Activated naive CD4-positive, alpha-beta T cell (primary cell): ENCODE measurements around the gene LRIT2.

Experiments used
- DNase-seq, 4 experiments: peaks; one replicate each; lab custom pipeline; 2025; lab: John Stamatoyannopoulos, UW

LRIT2 gene

DNA sequence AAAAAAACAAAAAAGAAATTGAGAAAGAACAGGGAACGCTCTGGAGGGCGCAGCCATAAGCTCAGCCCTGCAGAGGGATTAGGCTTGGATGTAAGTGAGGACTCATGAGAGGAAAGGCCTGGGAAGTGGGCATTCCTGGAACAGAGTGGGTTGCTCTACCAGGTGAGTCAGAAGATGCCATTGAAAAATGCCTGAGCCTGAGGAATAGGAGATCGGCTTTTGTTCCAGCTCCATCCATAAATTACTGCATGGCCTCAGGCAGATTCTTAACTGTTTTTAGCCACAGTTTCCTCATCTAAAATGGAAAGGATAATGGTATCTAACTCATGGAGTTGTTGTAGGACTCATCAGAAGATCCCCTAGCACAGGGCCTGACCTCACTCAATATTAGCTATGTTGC, 18.4 kb upstream of the LRIT2 start:
- no peak for DNase-seq

- no peak for DNase-seq
These were observed 15.9 kb upstream of the LRIT2 start, which contains the start of gene LRIT1 for GRCh38 chr10:84241185-84241790. Gene LRIT1 (minus strand): TSS chr10:84241546. CDS start chr10:84241439, 107 bp downstream.

- no peak for DNase-seq
These were observed 13.6 kb upstream of the LRIT2 start for GRCh38 chr10:84238909-84239308.

DNA sequence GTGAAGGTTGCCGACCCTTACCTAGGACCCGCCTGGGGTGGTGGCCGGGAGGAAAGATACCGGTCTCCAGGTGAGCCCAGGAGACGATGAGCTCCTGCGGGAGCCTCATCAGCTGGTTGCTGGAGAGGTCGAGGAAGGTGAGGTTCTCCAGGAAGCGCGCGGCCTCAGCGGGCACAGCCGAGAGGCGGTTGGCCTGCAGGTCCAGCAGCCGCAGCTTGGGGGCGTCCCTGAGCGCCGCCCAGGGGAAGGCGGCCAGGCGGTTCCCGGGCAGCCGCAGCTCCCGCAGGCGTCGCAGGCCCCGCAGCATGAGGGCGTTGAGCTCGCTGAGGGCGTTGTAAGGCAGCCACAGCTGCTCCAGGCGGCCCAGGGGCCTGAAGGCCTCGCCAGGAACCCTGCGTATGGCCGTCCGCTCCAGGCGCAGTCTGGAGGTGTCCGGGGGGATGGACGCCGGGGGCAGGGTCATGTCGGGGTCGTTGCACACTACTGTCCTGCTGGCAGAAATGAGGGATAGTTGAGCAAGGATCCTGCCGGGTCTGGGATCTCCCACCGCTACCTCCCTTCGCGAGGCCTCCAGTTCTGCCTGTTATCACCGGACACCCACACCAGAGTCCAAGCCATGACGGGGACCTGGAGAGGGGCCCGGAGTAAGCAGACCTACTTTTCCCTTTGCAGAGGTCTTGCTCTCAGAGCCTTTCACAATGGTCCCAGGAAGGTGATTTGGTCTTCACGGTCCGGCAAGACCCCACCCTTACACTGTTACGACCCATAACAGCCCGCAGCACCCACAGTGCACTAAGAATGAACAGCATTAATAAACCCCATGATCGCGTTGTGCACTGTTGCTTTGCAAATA, 12.1 kb upstream of the LRIT2 start:
- no peak for DNase-seq

DNA sequence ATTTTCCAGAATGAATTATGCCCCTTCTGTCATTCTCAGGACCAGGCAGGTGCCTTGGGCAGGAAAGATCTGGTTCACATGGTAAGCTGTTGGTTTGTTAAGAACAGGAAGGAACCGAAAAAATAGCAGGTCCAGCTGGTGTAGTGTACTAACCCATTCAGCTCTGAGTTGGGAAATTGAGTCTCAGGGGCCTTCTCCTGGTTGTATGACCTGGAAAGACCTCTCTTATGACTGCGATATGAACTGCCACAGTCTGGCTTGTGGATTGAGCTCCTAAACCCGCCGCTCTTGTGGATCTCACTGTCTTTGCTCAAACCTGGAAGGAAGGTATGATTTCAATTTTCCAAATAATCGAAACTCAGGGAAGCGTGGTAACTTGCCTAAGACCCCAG, 11.5 kb upstream of the LRIT2 start:
- no peak for DNase-seq

DNA sequence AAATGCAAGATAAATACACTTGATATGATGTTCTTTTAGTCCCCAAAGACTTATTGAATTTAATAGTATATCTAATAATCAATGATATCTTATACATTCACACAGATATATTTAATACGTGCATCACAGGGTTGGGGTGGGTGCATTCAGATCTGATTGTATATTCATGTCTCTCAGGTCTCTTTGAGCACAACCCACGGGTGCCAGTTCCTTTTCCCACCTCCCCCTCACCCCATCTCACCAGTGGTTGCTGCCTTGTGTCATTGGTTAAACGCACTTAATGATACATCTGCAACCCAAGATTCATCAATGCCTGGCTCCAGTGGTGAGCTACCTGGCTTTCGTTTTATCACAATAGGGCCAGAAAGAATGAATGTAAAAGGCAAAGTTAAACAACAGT, 9.8 kb upstream of the LRIT2 start:
- no peak for DNase-seq

- no peak for DNase-seq
These were observed 9.1 kb upstream of the LRIT2 start for GRCh38 chr10:84234479-84234878.

GRCh38 chr10:84233940-84234339, 8.6 kb upstream of the LRIT2 start:
- DNase-seq: no peak

- DNase-seq: no peak
These were observed 7.0 kb upstream of the LRIT2 start for GRCh38 chr10:84232376-84232775.

GRCh38 chr10:84230359-84230758, 5.0 kb upstream of the LRIT2 start:
- no peak for DNase-seq

GRCh38 chr10:84227810-84228209, 2.5 kb upstream of the LRIT2 start:
- no peak for DNase-seq

GRCh38 chr10:84226616-84227015, 1.3 kb upstream of the LRIT2 start:
- DNase-seq: no peak

GRCh38 chr10:84224411-84225028, 824 bp downstream of the LRIT2 start:
- DNase-seq: no peak

- DNase-seq: no peak
These were observed 3.4 kb downstream of the LRIT2 start for GRCh38 chr10:84221916-84222315.

DNA sequence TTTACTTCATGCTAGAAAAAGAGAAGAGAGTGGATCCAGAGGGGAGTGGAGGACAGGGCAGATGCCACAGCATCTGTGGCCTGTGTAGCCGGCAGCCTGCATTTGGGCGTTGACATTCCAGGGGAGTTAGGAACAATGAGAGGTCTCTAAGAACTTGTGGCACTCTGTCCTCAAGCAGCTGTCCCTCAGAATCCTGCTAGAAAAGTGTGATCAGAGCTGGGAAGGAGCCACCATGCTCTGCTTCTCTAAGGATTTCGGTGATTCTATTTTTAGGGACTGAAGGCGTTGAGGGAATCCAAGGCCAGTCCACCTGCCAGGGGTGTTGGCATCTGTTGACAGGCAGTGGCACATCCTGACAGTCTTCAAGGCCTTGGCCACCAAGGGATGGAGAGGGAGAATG, 7.6 kb downstream of the LRIT2 start:
- DNase-seq: no peak

GRCh38 chr10:84216834-84217233, 8.5 kb downstream of the LRIT2 start:
- no peak for DNase-seq

DNA sequence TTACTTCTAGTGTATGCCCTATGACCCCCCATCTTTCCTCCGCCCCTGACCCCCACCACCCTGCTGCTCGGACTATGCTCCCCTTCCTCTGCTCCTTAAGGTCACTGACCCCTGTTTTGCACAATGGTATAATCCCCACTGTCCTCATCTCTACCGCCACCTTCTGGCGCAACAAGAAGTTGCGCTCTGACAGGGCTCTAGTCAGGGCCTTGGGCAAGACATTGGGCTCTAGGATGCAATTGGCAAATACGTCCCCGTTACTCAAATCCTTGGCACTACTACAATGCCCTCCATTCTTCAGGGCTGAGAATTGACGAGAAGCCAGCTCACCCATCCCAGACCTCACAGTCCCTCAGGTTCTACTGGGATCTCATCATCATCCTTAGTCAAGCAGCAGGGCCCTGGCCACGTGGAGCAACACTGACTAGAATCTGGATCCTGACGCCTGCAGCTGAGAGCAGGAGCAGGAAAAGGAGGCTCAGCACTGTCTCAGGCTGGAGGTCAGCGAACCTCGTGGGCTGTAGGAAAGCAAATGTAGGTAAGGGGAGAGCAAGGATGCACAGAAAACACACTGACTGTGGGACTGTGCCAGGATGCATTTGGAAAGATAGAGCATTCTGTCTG, 10.6 kb downstream of the LRIT2 start:
- DNase-seq: peak in 1 of 4 experiments; percentile 8

GRCh38 chr10:84214046-84214572, 11.2 kb downstream of the LRIT2 start:
- DNase-seq: no peak

GRCh38 chr10:84213076-84213475, 12.3 kb downstream of the LRIT2 start:
- no peak for DNase-seq

- DNase-seq: no peak
These were observed 13.3 kb downstream of the LRIT2 start for GRCh38 chr10:84212014-84212413.

DNA sequence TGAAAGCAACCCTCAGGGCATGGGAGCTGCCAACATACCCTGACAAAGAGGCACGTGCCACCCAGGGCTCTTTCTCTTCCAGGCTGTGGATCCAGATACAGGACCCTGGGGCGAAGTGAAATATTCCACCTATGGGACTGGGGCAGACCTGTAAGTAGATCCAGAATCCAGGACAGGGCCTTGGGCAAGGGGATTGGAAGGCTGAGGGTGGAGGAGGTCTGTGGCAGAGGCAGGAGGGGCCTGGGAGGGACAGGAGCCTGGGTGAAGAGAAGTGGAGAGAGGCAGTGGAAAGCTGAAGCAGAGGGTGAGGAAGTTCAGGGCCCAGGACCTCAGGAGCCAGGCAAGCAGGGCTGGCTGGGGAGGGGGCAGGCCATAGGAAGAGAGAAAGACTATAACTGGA, 13.8 kb downstream of the LRIT2 start:
- no peak for DNase-seq

- DNase-seq: no peak
These were observed 17.3 kb downstream of the LRIT2 start for GRCh38 chr10:84208023-84208422.
